IMR-90 (cell line): Measurements from ENCODE around the gene CTNNA1. TPM values are rescaled to one million over a fixed set of nuclear protein-coding genes. Genes with fewer than 3 reads are reported as not detected.
A peak's percentile ranks its signal among the peaks of the same experiment; 100 is the strongest.

Source experiments
- ATAC-seq: fragments of 200-7000 bp; cut with Tn5 transposase; 2 replicates; pipeline ENCODE4 v1.9.1; 2020; ENCODE audit warnings: low read depth, mild to moderate bottlenecking, moderate library complexity
- BruUV-seq: library from RNA; stranded (reverse); fragments of 400-500 nt; replicated peaks from 2 replicates; lab custom pipeline; 2021; lab: Mats Ljungman, UMichigan
- CTCF ChIA-PET: fragments of 300-600 bp; formaldehyde crosslinking; extraction: SDS; loops from one replicate; lab custom pipeline; 2021; ENCODE audit warnings: antibody characterized with exemption; lab: Yijun Ruan, JAX
- POLR2A ChIA-PET: fragments of 300-600 bp; sonication (Branson Sonifier 250); formaldehyde crosslinking; loops from one replicate; lab custom pipeline; 2022; ENCODE audit warnings: antibody characterized with exemption; ENCODE audit not compliant: unreplicated experiment; lab: Charles Lee
- DNase-seq: peaks from one replicate; pipeline ENCODE4 v3.0.0; 2013
- H2AFZ ChIP-seq: replicated peaks from 2 replicates; pipeline ENCODE3; 2013; ENCODE audit warnings: low read length, mild to moderate bottlenecking; ENCODE audit not compliant: poor library complexity
- H2AK5ac ChIP-seq: 2 replicates; pipeline ENCODE4 v1.6.1; 2013; ENCODE audit warnings: low read depth, low read length, inconsistent platforms
- H2AK9ac ChIP-seq: replicated peaks from 2 replicates; pipeline ENCODE3; 2013; ENCODE audit warnings: mild to moderate bottlenecking, low read depth, low read length, moderate library complexity; ENCODE audit not compliant: poor library complexity
- H2BK120ac ChIP-seq: 2 replicates; pipeline ENCODE4 v1.6.1; 2013; ENCODE audit warnings: low read depth, low read length, inconsistent platforms
- H2BK15ac ChIP-seq: 3 replicates; pipeline ENCODE4 v1.6.1; 2013; ENCODE audit warnings: low read depth, low read length, inconsistent platforms
- H2BK20ac ChIP-seq: 2 replicates; pipeline ENCODE4 v1.6.1; 2013; ENCODE audit warnings: low read depth, mild to moderate bottlenecking, inconsistent platforms, low read length, moderate library complexity
- H2BK5ac ChIP-seq: 2 replicates; pipeline ENCODE4 v1.6.1; 2013; ENCODE audit warnings: mild to moderate bottlenecking, low read depth, low read length, inconsistent platforms; ENCODE audit not compliant: poor library complexity, severe bottlenecking
- H3K14ac ChIP-seq: replicated peaks from 2 replicates; pipeline ENCODE4 v1.6.1; 2013; ENCODE audit warnings: low read depth, low read length, inconsistent platforms
- H3K18ac ChIP-seq: 2 replicates; pipeline ENCODE4 v1.6.1; 2013; ENCODE audit warnings: low read depth, low read length, control low read depth
- H3K23ac ChIP-seq: 2 replicates; pipeline ENCODE4 v1.6.1; 2013; ENCODE audit warnings: low read depth, low read length, inconsistent platforms
- H3K27ac ChIP-seq: 2 replicates; pipeline ENCODE4 v1.5.1; 2013; ENCODE audit warnings: mild to moderate bottlenecking, control low read depth, low read length; ENCODE audit not compliant: insufficient read depth
- H3K27me3 ChIP-seq: 2 replicates; pipeline ENCODE4 v1.6.1; 2013; ENCODE audit warnings: low read length; ENCODE audit not compliant: control insufficient read depth, insufficient read depth
- H3K36me3 ChIP-seq: 2 replicates; pipeline ENCODE4 v1.6.1; 2013; ENCODE audit warnings: low read length, mixed read lengths; ENCODE audit not compliant: control insufficient read depth, insufficient read depth
- H3K4ac ChIP-seq: 2 replicates; pipeline ENCODE4 v1.6.1; 2013; ENCODE audit warnings: low read depth, low read length, inconsistent platforms
- H3K4me1 ChIP-seq: 2 replicates; pipeline ENCODE4 v1.6.1; 2013; ENCODE audit warnings: low read length, mixed read lengths; ENCODE audit not compliant: control insufficient read depth, insufficient read depth
- H3K4me2 ChIP-seq: 2 replicates; pipeline ENCODE4 v1.6.1; 2013; ENCODE audit warnings: low read depth, mild to moderate bottlenecking, control low read depth, low read length, moderate library complexity
- H3K4me3 ChIP-seq: 2 replicates; pipeline ENCODE4 v1.5.1; 2013; ENCODE audit warnings: low read depth, mild to moderate bottlenecking, control low read depth, low read length, moderate library complexity; ENCODE audit not compliant: insufficient read depth
- H3K56ac ChIP-seq: 2 replicates; pipeline ENCODE4 v1.6.1; 2013; ENCODE audit warnings: low read length, inconsistent platforms; ENCODE audit not compliant: insufficient read depth; ENCODE audit errors: extremely low read depth
- H3K79me1 ChIP-seq, 2 experiments: 2 replicates each; pipeline ENCODE4 v1.6.1; 2013; ENCODE audit warnings: low read length in 2 of 2, inconsistent platforms in 1 of 2, low read depth in 1 of 2
- H3K9ac ChIP-seq: 2 replicates; pipeline ENCODE4 v1.6.1; 2013; ENCODE audit warnings: low read depth, low read length, control low read depth
- H3K9me1 ChIP-seq: 2 replicates; pipeline ENCODE4 v1.6.1; 2013; ENCODE audit warnings: low read length, inconsistent platforms; ENCODE audit not compliant: insufficient read depth
- H3K9me3 ChIP-seq: 2 replicates; pipeline ENCODE4 v1.6.1; 2013; ENCODE audit warnings: low read length; ENCODE audit not compliant: control insufficient read depth, insufficient read depth
- H4K20me1 ChIP-seq: 2 replicates; pipeline ENCODE4 v1.6.1; 2013; ENCODE audit warnings: low read length, inconsistent platforms; ENCODE audit not compliant: insufficient read depth
- H4K5ac ChIP-seq: 2 replicates; pipeline ENCODE4 v1.6.1; 2013; ENCODE audit warnings: mild to moderate bottlenecking, low read depth, low read length, control low read depth
- H4K8ac ChIP-seq, 2 experiments: 2 replicates each; pipeline ENCODE4 v1.6.1; 2013; ENCODE audit warnings: low read depth in 2 of 2, low read length in 2 of 2, control low read depth in 1 of 2, inconsistent platforms in 1 of 2
- H4K91ac ChIP-seq: 2 replicates; pipeline ENCODE4 v1.6.1; 2013; ENCODE audit warnings: low read depth, low read length, inconsistent platforms; ENCODE audit not compliant: insufficient read depth
- CEBPB ChIP-seq: IDR thresholded peaks from 2 replicates; pipeline ENCODE4 v1.6.1; 2012; ENCODE audit warnings: low read depth, low read length, improper control_type of control experiment
- RAD21 ChIP-seq: IDR thresholded peaks from 2 replicates; pipeline ENCODE4 v1.6.1; 2012; ENCODE audit warnings: low read length, improper control_type of control experiment
- WGBS, 2 experiments: methylation state at CpG; one replicate each; pipeline versions ENCODE4 v1.1.5 to v1.1.7; 2013; ENCODE audit warnings: missing lambda C conversion rate in 2 of 2; ENCODE audit not compliant: insufficient read length in 1 of 2; ENCODE audit errors: extremely low coverage in 2 of 2; 5-methylcytosine and 5-hydroxymethylcytosine counted together
- dilution Hi-C: fragments of 300-500 bp; cut with HindIII; formaldehyde crosslinking; loops from one replicate; pipeline ENCODE4 v1.14.3; 2018; ENCODE audit warnings: low sequenced_read_pairs; ENCODE audit not compliant: unreplicated experiment
- in situ Hi-C: fragments of 300-500 bp; cut with MboI; formaldehyde crosslinking; loops from 3 replicates; pipeline ENCODE4 v1.14.3; 2019; ENCODE audit warnings: low sequenced_read_pairs, inconsistent platforms, mixed read lengths
- intact Hi-C: fragments of 100-400 bp; cut with micrococcal nuclease; formaldehyde crosslinking; loops from 2 replicates; pipeline ENCODE4 v1.10.0; 2022
- polyA plus RNA-seq, 3 experiments: library from polyadenylated mRNA; depleted of rRNA; stranded (reverse); fragments of >200 nt; gene quantifications; 2 replicates each; pipeline ENCODE4 v1.2.3, GENCODE V29; 2012; ENCODE audit warnings: low replicate concordance in 1 of 3
- total RNA-seq: library from RNA; depleted of rRNA; stranded (reverse); fragments of >200 nt; gene quantifications from 2 replicates; pipeline ENCODE4 v1.2.3, GENCODE V29; 2012

Gene CTNNA1
- total and polyA plus RNA-seq, 2 of the 4 experiments (the other 2 are of a cell fraction) = 220 to 471 TPM

- Histone ChIP-seq H3K27ac (no peak overlapping the region), H4K20me1 (no peaks in the 10 kb centered on the region), H3K23ac (no peak overlapping the region), H4K8ac (no peak overlapping the region), H3K4ac (no peak overlapping the region), H4K5ac (no peak overlapping the region), H2BK20ac (no peak overlapping the region), H3K9me3 (peaks cover 3% of the 10 kb centered on the region; the same call in 1 of the 2 replicates), H2BK15ac (no peak overlapping the region), H3K4me1 (no peaks in the 10 kb centered on the region), H3K4me2 (no peak overlapping the region), H3K27me3 (peaks cover 14% of the 10 kb centered on the region), H3K18ac (no peak overlapping the region), H3K9ac (no peak overlapping the region), H2AK5ac (no peak overlapping the region), H2AK9ac (no peak overlapping the region), H3K36me3 (no peaks in the 10 kb centered on the region), H3K4me3 (no peak overlapping the region), H2AFZ (no peak overlapping the region), H3K79me1 (no peaks in the 10 kb centered on the region), H3K56ac (no peak overlapping the region), H2BK120ac (no peak overlapping the region), H3K9me1 (no peaks in the 10 kb centered on the region), H4K91ac (no peak overlapping the region), H3K14ac (no peak overlapping the region), H2BK5ac (no peak overlapping the region)
- intact Hi-C loops (no loop called here), dilution Hi-C loops (no loop called here), in situ Hi-C loops (no loop called here)
- POLR2A ChIA-PET = no interaction called here
- ATAC-seq = no peak
- DNase-seq = no peak
- TF ChIP-seq CEBPB (peak; percentile 17; the same call in 1 of the 2 replicates), RAD21 (no peak)
- no TSS peak for BruUV-seq
- WGBS, 2 experiments = no CpG with 5 or more reads among the region's 3 CpGs
- CTCF ChIA-PET = no interaction called here
These were observed 35.8 kb upstream of the CTNNA1 start for GRCh38 chr5:138717399-138717798.
